ENCODE data around the gene HEYL. TPM values are rescaled to one million over a fixed set of nuclear protein-coding genes. Genes with fewer than 3 reads are reported as not detected.

The HEYL gene
- total and polyA plus RNA-seq, 2 donors (not counting 1 experiment from before 2014, with no cell fraction given), result 1.3 TPM; not detected in 1

DNA sequence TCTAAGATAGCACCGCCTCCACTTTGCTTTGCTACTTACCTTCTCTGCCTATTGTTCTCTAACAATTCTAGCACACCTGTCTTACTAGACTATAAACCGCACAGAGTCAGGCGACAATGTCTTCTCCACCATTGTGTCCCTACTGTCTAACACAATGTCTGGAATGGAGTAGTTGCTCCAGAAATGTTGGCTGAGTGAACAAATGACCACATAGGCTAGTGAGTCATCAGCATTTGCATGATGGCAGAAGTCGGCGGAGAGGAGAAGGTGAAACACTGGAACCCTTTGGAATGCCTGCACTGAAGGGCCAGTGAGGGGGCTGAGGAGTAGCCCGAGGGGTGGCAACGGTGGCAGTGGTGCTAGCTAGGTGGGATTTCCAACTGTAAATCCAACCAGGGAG is 48.9 kb downstream of the HEYL start:
- H3K27ac ChIP-seq (ENCODE audit: insufficient read depth, low read length), result no peak overlapping the region
- no peak overlapping the region for H3K4me3 ChIP-seq (replicated peaks in 1 of 4; ENCODE audit: control extremely low read depth in 1 of 4, insufficient read depth in 1 of 4, low read depth in 3 of 4, low read length in 4 of 4)
- no peaks in the 10 kb centered on the region for H3K4me1 ChIP-seq (ENCODE audit: control insufficient read depth, extremely low read depth, insufficient read depth, low read length)
- H3K9me3 ChIP-seq (ENCODE audit: control insufficient read depth, insufficient read depth, low read depth, low read length), result no peaks in the 10 kb centered on the region
- peak in 1 of 2 donors; percentile 76 for DNase-seq (ENCODE audit: low read depth in 2 of 2)
- TF ChIP-seq, protein P1, sequence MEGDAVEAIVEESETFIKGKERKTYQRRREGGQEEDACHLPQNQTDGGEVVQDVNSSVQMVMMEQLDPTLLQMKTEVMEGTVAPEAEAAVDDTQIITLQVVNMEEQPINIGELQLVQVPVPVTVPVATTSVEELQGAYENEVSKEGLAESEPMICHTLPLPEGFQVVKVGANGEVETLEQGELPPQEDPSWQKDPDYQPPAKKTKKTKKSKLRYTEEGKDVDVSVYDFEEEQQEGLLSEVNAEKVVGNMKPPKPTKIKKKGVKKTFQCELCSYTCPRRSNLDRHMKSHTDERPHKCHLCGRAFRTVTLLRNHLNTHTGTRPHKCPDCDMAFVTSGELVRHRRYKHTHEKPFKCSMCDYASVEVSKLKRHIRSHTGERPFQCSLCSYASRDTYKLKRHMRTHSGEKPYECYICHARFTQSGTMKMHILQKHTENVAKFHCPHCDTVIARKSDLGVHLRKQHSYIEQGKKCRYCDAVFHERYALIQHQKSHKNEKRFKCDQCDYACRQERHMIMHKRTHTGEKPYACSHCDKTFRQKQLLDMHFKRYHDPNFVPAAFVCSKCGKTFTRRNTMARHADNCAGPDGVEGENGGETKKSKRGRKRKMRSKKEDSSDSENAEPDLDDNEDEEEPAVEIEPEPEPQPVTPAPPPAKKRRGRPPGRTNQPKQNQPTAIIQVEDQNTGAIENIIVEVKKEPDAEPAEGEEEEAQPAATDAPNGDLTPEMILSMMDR (conservative IDR thresholded peaks at IDR 0.05 in 1 of 2, IDR thresholded peaks at IDR 0.05 in 1 of 2; ENCODE audit: low read depth in 1 of 2, low read length in 2 of 2), result no peak
- H3K4me2 ChIP-seq (ENCODE audit: extremely low read depth, insufficient read depth, low read length), result no peak overlapping the region
- H3K79me2 ChIP-seq (ENCODE audit: control insufficient read depth, insufficient read depth, low read length), result no peaks in the 10 kb centered on the region
- no peaks in the 10 kb centered on the region for H4K20me1 ChIP-seq (ENCODE audit: control insufficient read depth, extremely low read depth, insufficient read depth, low read length)
- H3K27me3 ChIP-seq (ENCODE audit: control insufficient read depth, insufficient read depth, low read length), result peaks cover 11% of the 10 kb centered on the region
- no peak overlapping the region for H2AFZ ChIP-seq (ENCODE audit: low read length)
- H3K36me3 ChIP-seq (ENCODE audit: control insufficient read depth, insufficient read depth, low read length), result no peaks in the 10 kb centered on the region
- H3K9ac ChIP-seq (ENCODE audit: insufficient read depth, low read length), result no peak overlapping the region

DNA sequence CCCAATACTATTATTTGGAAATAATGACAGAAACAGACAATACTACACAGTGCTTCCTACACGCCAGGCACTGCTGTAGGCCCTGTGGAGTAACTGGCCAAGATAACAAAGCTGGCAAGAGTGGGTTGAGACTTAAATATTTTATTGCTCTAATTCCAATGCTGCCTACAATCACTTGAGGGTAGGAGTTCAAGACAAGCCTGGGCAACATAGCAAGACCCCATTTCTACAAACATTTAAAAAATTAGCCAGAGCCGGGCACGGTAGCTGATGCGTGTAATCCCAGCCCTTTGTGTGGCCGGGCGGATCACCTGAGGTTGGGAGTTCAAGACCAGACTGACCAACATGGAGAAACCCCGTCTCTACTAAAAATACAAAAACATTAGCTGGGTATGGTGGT is 53.5 kb downstream of the HEYL start:
- Histone ChIP-seq H3K9me3 (ENCODE audit: control insufficient read depth, insufficient read depth, low read depth, low read length) (no peaks in the 10 kb centered on the region), H3K36me3 (ENCODE audit: control insufficient read depth, insufficient read depth, low read length) (no peaks in the 10 kb centered on the region), H3K4me2 (ENCODE audit: extremely low read depth, insufficient read depth, low read length) (no peak overlapping the region), H3K4me1 (ENCODE audit: control insufficient read depth, extremely low read depth, insufficient read depth, low read length) (no peaks in the 10 kb centered on the region), H3K4me3 (replicated peaks in 1 of 4; ENCODE audit: control extremely low read depth in 1 of 4, insufficient read depth in 1 of 4, low read depth in 3 of 4, low read length in 4 of 4) (no peak overlapping the region), H3K27ac (ENCODE audit: insufficient read depth, low read length) (no peak overlapping the region), H3K79me2 (ENCODE audit: control insufficient read depth, insufficient read depth, low read length) (no peaks in the 10 kb centered on the region), H4K20me1 (ENCODE audit: control insufficient read depth, extremely low read depth, insufficient read depth, low read length) (no peaks in the 10 kb centered on the region), H3K27me3 (ENCODE audit: control insufficient read depth, insufficient read depth, low read length) (peaks cover 3% of the 10 kb centered on the region), H2AFZ (ENCODE audit: low read length) (no peak overlapping the region), H3K9ac (ENCODE audit: insufficient read depth, low read length) (no peak overlapping the region)
- TF ChIP-seq, protein P1 (conservative IDR thresholded peaks at IDR 0.05 in 1 of 2, IDR thresholded peaks at IDR 0.05 in 1 of 2; ENCODE audit: low read depth in 1 of 2, low read length in 2 of 2), result no peak
- no peak for TF ChIP-seq EZH2 (IDR thresholded peaks at IDR 0.05; ENCODE audit: low read length, missing control alignments)
- DNase-seq (ENCODE audit: low read depth in 2 of 2), result no peak

DNA sequence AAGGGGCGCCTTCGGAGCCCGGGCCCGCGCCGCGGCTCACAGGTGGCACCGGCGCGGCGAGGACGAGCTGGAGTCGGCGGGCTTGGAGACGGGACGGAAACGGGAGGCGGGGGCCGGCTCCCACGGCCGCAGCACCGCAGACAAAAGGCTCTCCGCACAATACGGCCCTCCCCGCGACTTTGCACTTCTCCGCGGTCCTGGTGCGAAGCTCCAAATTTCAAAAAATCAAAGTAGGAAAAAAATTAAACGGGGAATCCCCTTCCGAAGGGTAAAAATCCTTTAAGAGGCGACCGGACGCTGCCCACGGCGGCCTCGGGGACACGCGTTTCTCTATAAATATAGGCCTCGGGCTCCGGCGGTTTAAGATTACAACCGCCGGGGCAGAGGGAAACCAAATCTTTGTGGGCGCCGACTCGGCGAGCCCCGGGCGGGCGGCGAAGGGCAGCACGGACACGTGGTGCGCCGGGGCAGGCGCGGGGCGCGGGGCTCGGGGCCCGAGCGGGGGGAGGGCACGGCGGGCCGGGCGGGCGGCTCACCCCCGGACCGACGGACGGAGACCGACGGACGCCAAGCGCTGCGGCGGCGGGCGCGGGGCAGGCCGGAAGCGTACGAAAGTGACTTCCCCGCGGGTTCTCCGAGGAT is 63.3 kb downstream of the HEYL start:
- Histone ChIP-seq H4K20me1 (ENCODE audit: control insufficient read depth, extremely low read depth, insufficient read depth, low read length) (peaks cover 11% of the 10 kb centered on the region), H3K4me3 (replicated peaks in 1 of 4; ENCODE audit: control extremely low read depth in 1 of 4, insufficient read depth in 1 of 4, low read depth in 3 of 4, low read length in 4 of 4) (peak overlapping the region; percentile 71 to 95 (median 81)), H3K79me2 (ENCODE audit: control insufficient read depth, insufficient read depth, low read length) (peaks cover 53% of the 10 kb centered on the region), H3K36me3 (ENCODE audit: control insufficient read depth, insufficient read depth, low read length) (peaks cover 9% of the 10 kb centered on the region), H3K4me2 (ENCODE audit: extremely low read depth, insufficient read depth, low read length) (peak overlapping the region; percentile 25), H3K27ac (ENCODE audit: insufficient read depth, low read length) (peak overlapping the region; percentile 83), H3K27me3 (ENCODE audit: control insufficient read depth, insufficient read depth, low read length) (no peaks in the 10 kb centered on the region), H3K4me1 (ENCODE audit: control insufficient read depth, extremely low read depth, insufficient read depth, low read length) (peaks cover 5% of the 10 kb centered on the region), H3K9me3 (ENCODE audit: control insufficient read depth, insufficient read depth, low read depth, low read length) (no peaks in the 10 kb centered on the region), H2AFZ (ENCODE audit: low read length) (no peak overlapping the region), H3K9ac (ENCODE audit: insufficient read depth, low read length) (peak overlapping the region; percentile 86)
- DNase-seq (ENCODE audit: low read depth in 2 of 2), result peak; percentile 16 to 19
- no peak for TF ChIP-seq EZH2 (IDR thresholded peaks at IDR 0.05; ENCODE audit: low read length, missing control alignments)
- TF ChIP-seq, protein P1 (conservative IDR thresholded peaks at IDR 0.05 in 1 of 2, IDR thresholded peaks at IDR 0.05 in 1 of 2; ENCODE audit: low read depth in 1 of 2, low read length in 2 of 2), result no peak

All from fibroblast of lung (primary cell).